Rectal smooth muscle tissue (tissue), 1 donor: Measurements from ENCODE around the gene INTS7.
"Not testable (repeated sequence)": the region's sequence is repeated elsewhere in the genome, so short reads cannot be mapped to it uniquely, and the experiment has no call there.

Source experiments
- H3K27ac ChIP-seq: one replicate; pipeline ENCODE4 v1.7.0; 2013; ENCODE audit warnings: low read depth, low read length, inconsistent platforms
- H3K27me3 ChIP-seq: one replicate; pipeline ENCODE4 v1.7.0; 2013; ENCODE audit warnings: low read length; ENCODE audit not compliant: control insufficient read depth, insufficient read depth
- H3K36me3 ChIP-seq: one replicate; pipeline ENCODE4 v1.7.0; 2013; ENCODE audit warnings: low read length; ENCODE audit not compliant: control insufficient read depth, insufficient read depth
- H3K4me1 ChIP-seq: one replicate; pipeline ENCODE4 v1.7.0; 2013; ENCODE audit warnings: low read length; ENCODE audit not compliant: control insufficient read depth, insufficient read depth
- H3K4me3 ChIP-seq: one replicate; pipeline ENCODE4 v1.7.0; 2013; ENCODE audit warnings: low read length
- H3K9ac ChIP-seq: one replicate; pipeline ENCODE4 v1.7.0; 2013; ENCODE audit warnings: low read length

INTS7 gene

DNA sequence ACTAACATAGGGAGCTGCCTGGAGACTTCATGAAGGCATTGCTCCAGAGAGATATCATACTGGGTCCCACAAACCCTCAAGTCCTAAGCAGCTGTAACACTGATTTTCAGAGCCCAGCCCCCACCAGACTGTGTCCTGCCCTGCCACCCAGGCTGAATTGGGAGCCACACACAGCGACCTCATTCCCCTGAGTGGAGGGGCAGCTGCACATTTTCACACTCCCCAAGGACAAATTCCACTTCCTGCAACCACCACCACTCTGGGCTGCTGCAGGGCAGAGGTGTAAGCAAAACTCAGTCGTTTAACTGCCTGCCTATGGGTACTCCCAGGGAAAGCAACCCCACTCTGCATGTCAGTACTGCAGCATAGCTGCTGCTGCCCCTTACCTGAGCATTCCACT, 20.0 kb upstream of the INTS7 start:
- Histone ChIP-seq H3K4me1 (no peaks in the 10 kb centered on the region), H3K36me3 (no peaks in the 10 kb centered on the region), H3K4me3 (no peak overlapping the region), H3K27ac (no peak overlapping the region), H3K9ac (no peak overlapping the region), H3K27me3 (no peaks in the 10 kb centered on the region)

DNA sequence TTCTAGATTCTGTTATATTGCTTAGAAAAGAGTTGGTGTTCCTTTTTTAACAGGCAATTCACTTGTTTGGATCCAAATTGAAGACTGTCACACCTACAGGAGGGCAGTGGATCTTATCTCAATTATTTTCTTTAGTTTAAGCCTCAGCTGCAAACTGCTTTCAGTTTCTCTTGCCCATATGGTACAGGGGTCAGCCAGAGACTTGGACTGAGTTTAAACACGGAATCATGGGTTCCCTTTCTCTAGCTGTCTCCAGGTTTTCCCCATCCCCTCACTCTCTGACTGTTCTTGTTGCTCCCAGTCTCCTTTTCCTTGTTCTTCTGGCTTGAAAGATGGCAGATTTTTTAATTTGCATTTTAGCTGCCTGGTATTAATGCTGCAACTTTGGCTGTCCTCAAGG, 18.6 kb upstream of the INTS7 start:
- no peaks in the 10 kb centered on the region for H3K27me3 ChIP-seq
- H3K4me1 ChIP-seq: no peaks in the 10 kb centered on the region
- H3K27ac ChIP-seq: no peak overlapping the region
- no peaks in the 10 kb centered on the region for H3K36me3 ChIP-seq
- H3K9ac ChIP-seq: no peak overlapping the region
- no peak overlapping the region for H3K4me3 ChIP-seq

DNA sequence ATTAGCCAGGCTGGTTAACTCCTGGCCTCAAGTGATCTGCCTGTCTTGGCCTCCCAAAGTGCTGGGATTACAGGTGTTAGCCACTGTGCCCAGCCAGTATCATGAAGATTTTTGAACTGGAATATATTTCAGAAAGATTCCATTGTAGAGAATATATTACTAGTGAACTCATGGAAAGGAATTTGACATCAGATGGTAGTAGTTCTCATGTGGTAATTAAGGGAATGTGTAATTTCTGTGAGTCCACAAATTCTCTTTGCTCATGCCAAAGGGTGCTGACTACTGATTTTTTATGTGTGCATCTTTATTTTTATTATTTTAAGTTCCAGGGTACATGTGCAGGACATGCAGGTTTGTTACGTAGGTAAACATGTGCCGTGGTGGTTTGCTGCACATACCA, 10.6 kb upstream of the INTS7 start:
- Histone ChIP-seq H3K27ac (no peak overlapping the region), H3K27me3 (no peaks in the 10 kb centered on the region), H3K9ac (no peak overlapping the region), H3K4me1 (no peaks in the 10 kb centered on the region), H3K4me3 (no peak overlapping the region), H3K36me3 (no peaks in the 10 kb centered on the region)

DNA sequence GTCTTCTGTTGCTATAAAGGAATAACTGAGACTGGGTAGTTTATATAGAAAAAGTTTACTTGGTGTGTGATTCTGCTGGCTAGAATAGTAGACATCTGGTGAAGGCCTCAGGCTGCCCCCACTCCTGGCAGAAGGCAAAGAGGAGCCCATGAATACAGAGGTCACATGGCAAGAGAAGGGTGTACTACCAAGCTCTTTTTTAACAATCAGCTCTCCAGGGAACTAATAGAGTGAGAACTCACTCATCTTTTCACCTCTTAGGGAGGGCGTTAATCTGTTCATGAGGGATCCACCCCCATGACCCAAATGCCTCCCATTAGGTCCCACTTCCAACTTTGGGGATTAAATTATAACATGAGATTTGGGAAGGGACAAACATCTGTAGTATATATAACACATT, 9.5 kb upstream of the INTS7 start:
- H3K4me1 ChIP-seq: no peaks in the 10 kb centered on the region
- H3K27ac ChIP-seq: no peak overlapping the region
- no peaks in the 10 kb centered on the region for H3K36me3 ChIP-seq
- H3K9ac ChIP-seq: no peak overlapping the region
- H3K4me3 ChIP-seq: no peak overlapping the region
- no peaks in the 10 kb centered on the region for H3K27me3 ChIP-seq

DNA sequence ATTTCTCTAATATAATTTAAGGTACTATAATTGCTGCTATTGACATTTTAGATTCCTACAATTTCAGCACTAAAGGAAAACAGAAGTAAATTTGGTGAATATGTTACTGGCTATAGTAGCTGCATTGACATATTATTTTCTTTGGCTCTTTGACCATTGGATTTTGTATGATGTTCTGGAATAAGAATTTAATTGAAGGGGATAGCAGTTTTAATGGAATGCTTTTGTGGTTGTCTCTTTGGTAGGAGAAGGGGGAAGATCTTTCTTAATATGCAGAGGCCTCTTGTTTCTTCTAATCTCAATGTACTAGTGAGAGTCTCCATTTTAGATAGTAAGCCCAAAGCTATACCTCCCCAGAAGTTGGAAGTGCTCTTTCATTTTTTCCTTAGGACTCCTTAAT, 7.1 kb upstream of the INTS7 start:
- H3K27ac ChIP-seq: no peak overlapping the region
- no peak overlapping the region for H3K4me3 ChIP-seq
- no peaks in the 10 kb centered on the region for H3K36me3 ChIP-seq
- H3K4me1 ChIP-seq: no peaks in the 10 kb centered on the region
- no peaks in the 10 kb centered on the region for H3K27me3 ChIP-seq
- no peak overlapping the region for H3K9ac ChIP-seq

DNA sequence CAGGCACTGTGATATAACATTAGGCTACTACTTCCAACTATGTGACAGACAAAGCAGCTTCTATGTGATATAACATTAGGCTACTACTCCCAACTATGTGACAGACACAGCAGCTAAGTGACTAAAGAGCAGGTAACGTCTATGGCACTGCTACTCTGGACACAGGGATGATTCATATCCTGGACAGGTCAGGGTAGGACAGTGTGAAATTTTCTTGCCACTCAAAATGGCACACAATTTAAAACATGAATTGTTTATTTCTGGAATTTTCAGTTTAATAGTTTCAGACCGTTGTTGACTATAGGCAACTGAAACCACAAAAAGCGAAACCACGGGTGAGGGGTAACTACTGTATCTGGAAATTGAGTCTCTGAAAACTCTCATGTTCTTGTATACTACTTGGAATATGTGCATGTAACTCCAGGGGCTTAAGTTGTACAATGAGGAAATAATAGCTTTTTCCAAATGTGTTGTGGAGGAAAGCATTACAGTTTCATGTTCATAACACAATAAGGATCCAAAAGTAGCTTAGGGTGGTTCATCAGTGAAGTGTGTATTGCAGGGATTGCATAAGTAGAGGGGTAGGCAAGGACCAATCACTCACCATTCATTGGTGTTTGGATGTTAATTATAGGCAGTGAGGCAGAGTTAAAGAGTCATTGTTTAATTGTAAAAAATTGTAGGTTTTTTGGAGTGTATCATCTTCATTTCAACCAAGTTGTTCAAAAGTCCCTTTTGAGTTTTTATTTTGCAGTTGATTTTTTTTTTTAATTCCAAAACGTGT, 5.5 kb upstream of the INTS7 start:
- no peaks in the 10 kb centered on the region for H3K36me3 ChIP-seq
- no peak overlapping the region for H3K9ac ChIP-seq
- peaks cover 5% of the 10 kb centered on the region for H3K4me1 ChIP-seq
- no peak overlapping the region for H3K27ac ChIP-seq
- H3K4me3 ChIP-seq: no peak overlapping the region
- no peaks in the 10 kb centered on the region for H3K27me3 ChIP-seq

DNA sequence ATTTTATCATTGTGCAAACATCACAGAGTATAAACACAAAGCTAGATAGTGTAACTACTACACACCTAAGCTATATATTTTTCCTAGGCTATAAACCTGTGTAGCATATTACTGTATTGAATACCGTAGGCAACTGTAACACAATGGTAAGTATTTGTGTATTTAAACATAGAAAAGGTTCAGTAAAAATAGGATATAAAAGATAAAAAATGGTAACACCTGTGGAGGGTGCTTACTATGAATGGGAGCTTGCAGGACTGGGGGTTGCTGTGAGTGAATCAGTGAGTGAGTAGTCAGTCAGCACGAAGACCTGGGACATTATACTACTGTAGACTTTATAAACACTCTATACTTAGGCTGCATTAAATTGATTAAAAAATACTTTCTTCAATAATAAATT, 4.3 kb upstream of the INTS7 start:
- Histone ChIP-seq H3K27ac (no peak overlapping the region), H3K4me1 (peaks cover 6% of the 10 kb centered on the region), H3K36me3 (no peaks in the 10 kb centered on the region), H3K27me3 (no peaks in the 10 kb centered on the region), H3K9ac (no peak overlapping the region), H3K4me3 (no peak overlapping the region)

DNA sequence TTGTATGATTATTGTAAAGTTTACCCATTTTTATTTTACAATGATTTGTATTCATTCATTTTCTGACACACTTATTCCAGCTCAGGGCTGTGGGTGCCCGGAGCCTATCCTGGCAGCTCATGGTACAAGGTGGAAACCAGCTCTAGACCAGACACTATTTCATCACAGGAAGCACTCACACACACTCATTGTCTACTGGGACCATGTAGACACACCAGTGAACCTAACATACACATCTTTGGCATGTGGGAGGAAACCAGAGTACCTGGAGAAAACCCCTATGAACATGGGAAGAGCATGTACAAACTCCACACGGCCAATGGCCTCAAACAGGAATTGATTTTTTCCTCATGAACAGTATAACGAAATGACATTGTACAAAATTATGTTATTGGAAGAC, 2.5 kb upstream of the INTS7 start:
- Histone ChIP-seq H3K4me1 (peaks cover 6% of the 10 kb centered on the region), H3K27ac (no peak overlapping the region), H3K36me3 (no peaks in the 10 kb centered on the region), H3K27me3 (no peaks in the 10 kb centered on the region), H3K4me3 (no peak overlapping the region), H3K9ac (no peak overlapping the region)

DNA sequence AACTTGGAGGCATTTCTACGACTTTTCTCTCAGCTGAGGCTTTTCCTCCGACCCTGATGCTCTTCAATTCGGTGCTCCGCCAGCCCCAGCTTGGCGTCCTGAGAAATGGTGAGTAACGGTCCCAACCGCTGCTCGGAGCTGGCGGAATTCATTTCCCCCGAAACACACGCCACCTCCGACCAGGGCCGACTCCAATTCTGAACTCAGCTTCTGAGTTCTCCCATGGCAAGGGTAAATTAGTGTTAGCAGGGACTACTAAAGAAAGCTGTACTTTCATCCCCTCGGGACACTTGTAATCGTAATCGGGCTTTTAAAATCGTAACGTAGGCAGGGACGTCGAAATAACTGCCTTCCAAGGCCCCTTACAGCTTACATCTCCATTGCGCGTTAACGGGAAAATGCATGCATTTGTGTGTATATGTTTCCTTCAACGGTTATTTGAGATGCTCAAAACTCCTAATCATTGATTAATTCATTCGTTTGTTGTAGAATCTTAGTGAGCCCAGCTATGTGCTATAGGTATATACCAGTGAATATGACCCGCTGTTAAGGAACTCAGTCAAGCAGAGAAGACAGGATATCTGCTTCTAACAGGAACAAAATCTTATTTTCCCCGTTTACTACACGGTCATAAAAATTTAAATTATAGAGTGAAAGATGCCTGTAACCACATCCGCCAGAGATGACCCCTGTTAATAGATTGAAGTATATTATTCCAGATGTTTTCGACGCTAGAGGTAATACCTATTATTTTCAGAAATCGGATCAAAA, 663 bp upstream of the INTS7 start:
- Histone ChIP-seq H3K4me1 (peaks cover 6% of the 10 kb centered on the region), H3K9ac (peak overlapping the region; percentile 54), H3K27ac (no peak overlapping the region), H3K27me3 (no peaks in the 10 kb centered on the region), H3K36me3 (no peaks in the 10 kb centered on the region), H3K4me3 (peak overlapping the region; percentile 80)

DNA sequence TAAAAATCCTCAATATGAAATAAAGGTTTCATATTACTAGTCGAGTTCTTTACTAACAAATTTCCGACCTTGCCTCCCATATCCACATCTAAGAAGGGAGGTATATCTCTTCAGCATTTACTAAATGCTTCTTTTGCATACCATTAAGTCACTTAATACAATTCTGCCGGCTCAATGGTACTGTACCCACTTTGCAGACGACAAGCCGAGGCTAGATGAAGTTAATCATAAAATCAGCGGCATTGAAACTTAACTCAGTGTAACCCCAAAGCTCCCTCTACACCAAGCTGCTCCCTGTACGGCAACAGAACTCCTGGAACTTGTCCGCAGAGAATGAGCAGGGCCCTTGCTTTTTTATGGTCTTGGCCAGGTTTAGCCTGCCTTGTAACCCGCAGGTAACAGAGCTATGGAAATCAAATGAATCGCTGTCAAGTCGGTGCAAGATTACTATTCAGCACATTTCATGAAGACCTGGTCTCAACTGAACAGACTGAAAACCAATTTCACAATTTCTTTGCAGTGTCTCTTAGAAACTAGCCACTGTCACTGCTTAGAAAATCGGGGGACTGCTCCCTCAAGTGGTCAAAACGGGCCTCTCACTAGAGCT, 738 bp downstream of the INTS7 start:
- peak overlapping the region; percentile 61 for H3K9ac ChIP-seq
- H3K4me3 ChIP-seq: peak overlapping the region; percentile 98
- H3K36me3 ChIP-seq: no peaks in the 10 kb centered on the region
- H3K4me1 ChIP-seq: peaks cover 6% of the 10 kb centered on the region
- H3K27me3 ChIP-seq: no peaks in the 10 kb centered on the region
- peak overlapping the region; percentile 88 for H3K27ac ChIP-seq

DNA sequence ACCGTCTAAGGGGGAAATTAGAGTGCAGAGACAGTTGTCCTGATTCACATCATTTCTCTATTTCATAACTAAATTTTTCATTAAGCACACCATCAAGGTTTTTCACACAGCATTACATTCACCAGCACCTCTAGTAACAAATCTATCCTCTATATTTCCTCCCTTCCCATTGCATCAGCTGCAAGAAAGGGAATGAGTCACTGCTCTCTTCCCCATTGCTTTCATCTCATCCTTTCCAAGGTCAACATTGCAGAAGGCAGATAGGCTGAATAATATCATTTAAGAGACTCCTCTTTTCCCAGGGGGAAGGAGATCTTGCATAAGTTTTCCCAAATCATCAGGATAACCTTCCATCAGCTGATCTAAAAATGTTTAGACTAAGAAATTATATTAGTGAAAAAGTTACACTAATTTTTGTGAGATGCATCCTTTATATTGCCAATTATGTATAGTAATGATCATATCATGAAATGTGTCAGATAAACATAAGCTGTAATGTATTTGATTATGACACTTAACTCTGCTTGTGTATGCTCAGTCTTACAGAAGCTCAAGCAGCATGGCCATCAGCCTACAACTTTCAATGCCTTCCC, 4.3 kb downstream of the INTS7 start:
- Histone ChIP-seq H3K4me3 (no peak overlapping the region), H3K4me1 (peaks cover 4% of the 10 kb centered on the region), H3K9ac (no peak overlapping the region), H3K27ac (no peak overlapping the region), H3K27me3 (no peaks in the 10 kb centered on the region), H3K36me3 (no peaks in the 10 kb centered on the region)

DNA sequence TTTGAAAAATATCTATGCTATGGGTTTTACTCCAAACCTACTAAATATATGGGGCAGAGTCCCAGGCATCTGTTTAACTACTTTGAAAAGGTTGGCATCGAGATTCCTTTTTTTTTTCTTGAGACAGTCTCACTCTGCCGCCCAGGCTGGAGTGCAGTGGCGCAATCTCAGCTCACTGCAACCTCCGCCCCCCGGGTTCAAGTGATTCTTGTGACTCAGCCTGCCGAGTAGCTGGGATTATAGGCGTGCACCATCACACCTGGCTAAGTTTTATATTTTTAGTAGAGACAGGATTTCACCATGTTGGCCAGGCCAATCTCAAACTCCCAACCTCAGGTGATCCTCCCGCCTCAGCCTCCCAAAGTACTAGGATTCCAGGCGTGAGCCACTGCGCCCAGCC, 7.6 kb downstream of the INTS7 start:
- H3K27ac ChIP-seq, H3K36me3 ChIP-seq: not testable (repeated sequence)

More for the DNA sequence above, 7.6 kb downstream of the INTS7 start:
- H3K4me1 ChIP-seq, H3K4me3 ChIP-seq, H3K9ac ChIP-seq, H3K27me3 ChIP-seq: not testable (repeated sequence)
